Right atrium auricular region (tissue), 2 donors: Measurements from ENCODE around the gene INCENP. TPM values are rescaled to one million over a fixed set of nuclear protein-coding genes. Genes with fewer than 3 reads are reported as not detected.
A peak's percentile ranks its signal among the peaks of the same experiment; 100 is the strongest.

Experiments used
- DNase-seq: peaks from one replicate; pipeline ENCODE4 v3.0.0-alpha.2; 2019; ENCODE audit warnings: low spot score
- H3K27ac ChIP-seq, 2 donors: fragments of 200-600 bp; sonication (generic); 1 replicate in 1 of 2; 2 replicates in 1 of 2; pipeline ENCODE4 v1.5.1; 2016 to 2019
- H3K27me3 ChIP-seq, 2 donors: fragments of 200-600 bp; sonication (generic); one replicate each; pipeline versions ENCODE4 v1.5.1 to v1.6.0; 2017 to 2019
- H3K36me3 ChIP-seq: fragments of 200-600 bp; sonication (generic); one replicate; pipeline ENCODE4 v1.5.1; 2016
- H3K4me1 ChIP-seq, 2 donors: fragments of 200-600 bp; sonication (generic); one replicate each; pipeline versions ENCODE4 v1.5.1 to v1.6.0; 2017 to 2019
- H3K4me3 ChIP-seq, 2 donors: fragments of 200-600 bp; sonication (generic); 1 replicate in 1 of 2; 2 replicates in 1 of 2; pipeline ENCODE4 v1.5.1; 2017 to 2019; ENCODE audit warnings: mild to moderate bottlenecking in 1 of 2, moderate library complexity in 1 of 2
- H3K9me3 ChIP-seq, 2 donors: fragments of 200-600 bp; sonication (generic); one replicate each; pipeline ENCODE4 v1.5.1; 2019
- total RNA-seq, 2 donors: library from RNA; depleted of rRNA; stranded (reverse); fragments of >200 nt; gene quantifications; one replicate each; pipeline ENCODE4 v1.1.0, GENCODE V29; 2016
- TF ChIP-seq, protein P1 (sequence below), 2 donors: fragments of 200-600 bp; sonication (generic); IDR thresholded peaks; one replicate each; pipeline ENCODE4 v1.5.1; 2019; ENCODE audit warnings: antibody characterized with exemption in 2 of 2

The INCENP gene
- total RNA-seq, 2 donors from 2014 or later = 8.1 to 8.5 TPM

DNA sequence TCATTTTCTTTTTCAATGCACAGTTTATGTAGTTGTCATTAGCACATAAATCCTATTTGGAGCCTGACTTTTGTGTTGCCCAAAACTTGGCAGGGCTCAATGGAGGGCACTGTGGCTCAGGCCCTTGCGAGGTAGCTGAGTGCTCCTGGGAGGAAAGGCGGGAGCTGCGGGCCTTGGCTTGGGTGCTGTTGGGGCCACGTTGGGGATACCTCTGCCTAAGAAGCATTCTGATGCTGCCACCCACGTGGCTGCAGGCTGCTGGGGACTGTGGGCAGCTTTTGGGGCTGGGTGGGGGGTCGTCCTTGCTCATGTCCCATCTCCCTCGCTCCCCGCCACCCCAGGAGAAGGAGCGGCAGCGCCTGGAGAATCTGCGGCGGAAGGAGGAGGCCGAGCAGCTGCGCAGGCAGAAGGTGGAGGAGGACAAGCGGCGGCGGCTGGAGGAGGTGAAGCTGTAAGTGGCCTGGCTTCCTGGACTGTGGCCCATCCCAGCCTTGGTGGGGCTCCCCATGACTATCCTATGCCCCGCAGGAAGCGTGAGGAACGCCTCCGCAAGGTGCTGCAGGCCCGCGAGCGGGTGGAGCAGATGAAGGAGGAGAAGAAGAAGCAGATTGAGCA lies 20.9 kb downstream of the INCENP start:
- Histone ChIP-seq H3K4me1 (peaks cover 0 to 15% of the 10 kb centered on the region in 2 donors), H3K9me3 (no peaks in the 10 kb centered on the region), H3K27me3 (no peaks in the 10 kb centered on the region), H3K36me3 (peaks cover 34% of the 10 kb centered on the region), H3K4me3 (no peak overlapping the region), H3K27ac (no peak overlapping the region)
- TF ChIP-seq, protein P1, sequence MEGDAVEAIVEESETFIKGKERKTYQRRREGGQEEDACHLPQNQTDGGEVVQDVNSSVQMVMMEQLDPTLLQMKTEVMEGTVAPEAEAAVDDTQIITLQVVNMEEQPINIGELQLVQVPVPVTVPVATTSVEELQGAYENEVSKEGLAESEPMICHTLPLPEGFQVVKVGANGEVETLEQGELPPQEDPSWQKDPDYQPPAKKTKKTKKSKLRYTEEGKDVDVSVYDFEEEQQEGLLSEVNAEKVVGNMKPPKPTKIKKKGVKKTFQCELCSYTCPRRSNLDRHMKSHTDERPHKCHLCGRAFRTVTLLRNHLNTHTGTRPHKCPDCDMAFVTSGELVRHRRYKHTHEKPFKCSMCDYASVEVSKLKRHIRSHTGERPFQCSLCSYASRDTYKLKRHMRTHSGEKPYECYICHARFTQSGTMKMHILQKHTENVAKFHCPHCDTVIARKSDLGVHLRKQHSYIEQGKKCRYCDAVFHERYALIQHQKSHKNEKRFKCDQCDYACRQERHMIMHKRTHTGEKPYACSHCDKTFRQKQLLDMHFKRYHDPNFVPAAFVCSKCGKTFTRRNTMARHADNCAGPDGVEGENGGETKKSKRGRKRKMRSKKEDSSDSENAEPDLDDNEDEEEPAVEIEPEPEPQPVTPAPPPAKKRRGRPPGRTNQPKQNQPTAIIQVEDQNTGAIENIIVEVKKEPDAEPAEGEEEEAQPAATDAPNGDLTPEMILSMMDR (IDR thresholded peaks at IDR 0.05) = no peak
- DNase-seq = peak; percentile 36

DNA sequence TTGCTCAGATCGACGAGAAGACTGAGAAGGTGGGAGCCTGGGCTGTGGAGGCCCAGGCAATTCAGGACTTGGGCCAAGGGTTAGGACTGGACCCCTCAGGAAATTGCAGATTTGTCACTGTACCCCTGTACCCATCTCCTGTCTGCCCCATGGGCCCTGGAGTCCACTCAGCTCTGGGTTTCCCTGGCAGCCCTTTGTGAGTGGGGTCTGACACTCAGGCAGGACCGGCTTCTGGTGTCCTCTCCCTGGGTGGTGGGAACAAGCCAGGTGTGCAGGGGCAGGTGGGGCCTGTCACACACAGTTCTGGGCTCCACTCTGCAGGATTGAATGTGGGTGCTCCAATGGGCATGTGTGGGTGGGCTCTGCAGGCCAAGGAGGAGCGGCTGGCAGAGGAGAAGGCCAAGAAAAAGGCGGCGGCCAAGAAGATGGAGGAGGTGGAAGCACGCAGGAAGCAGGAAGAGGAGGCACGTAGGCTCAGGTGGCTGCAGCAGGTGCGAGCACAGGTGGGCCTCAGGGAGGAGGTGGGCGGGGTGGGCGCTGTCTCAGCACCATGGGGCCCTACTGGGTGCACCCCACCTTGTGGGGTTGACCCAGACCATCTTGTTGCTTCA lies 21.6 kb downstream of the INCENP start:
- DNase-seq = peak; percentile 23
- H3K4me1 ChIP-seq = peaks cover 0 to 15% of the 10 kb centered on the region in 2 donors
- H3K27me3 ChIP-seq = no peaks in the 10 kb centered on the region
- TF ChIP-seq, protein P1 (IDR thresholded peaks at IDR 0.05) = no peak
- H3K27ac ChIP-seq = no peak overlapping the region
- H3K9me3 ChIP-seq = no peaks in the 10 kb centered on the region
- H3K36me3 ChIP-seq = peaks cover 33% of the 10 kb centered on the region
- H3K4me3 ChIP-seq = no peak overlapping the region

DNA sequence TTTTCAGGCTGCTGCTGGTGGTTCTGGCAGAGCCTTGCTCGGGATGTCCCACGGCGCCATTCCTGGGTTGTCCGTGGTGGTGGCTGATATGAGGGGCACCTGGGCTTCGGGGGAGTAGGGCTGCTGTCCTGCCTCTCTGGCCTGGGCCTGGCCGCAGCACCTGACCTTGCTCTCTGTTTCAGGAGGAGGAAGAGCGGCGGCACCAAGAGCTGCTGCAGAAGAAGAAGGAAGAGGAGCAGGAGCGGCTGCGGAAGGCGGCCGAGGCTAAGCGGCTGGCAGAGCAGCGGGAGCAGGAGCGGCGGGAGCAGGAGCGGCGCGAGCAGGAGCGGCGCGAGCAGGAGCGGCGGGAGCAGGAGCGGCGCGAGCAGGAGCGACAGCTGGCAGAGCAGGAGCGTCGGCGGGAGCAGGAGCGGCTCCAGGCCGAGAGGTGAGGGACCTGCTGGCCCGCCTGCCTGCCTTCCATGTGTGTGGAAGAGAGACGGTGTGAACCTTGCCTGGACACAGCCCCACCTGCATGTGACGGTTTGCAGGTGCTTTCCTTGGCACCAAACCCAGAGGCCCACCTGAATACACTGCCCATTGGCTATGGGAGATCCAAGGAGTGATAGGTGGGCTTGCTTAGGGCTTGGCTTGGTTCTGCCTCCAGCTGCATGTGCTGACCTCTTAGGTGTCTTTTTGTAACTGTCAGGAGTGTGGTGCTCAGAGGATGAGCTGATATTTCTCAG lies 22.8 kb downstream of the INCENP start:
- Histone ChIP-seq H3K36me3 (peaks cover 26% of the 10 kb centered on the region), H3K9me3 (no peaks in the 10 kb centered on the region)

DNA sequence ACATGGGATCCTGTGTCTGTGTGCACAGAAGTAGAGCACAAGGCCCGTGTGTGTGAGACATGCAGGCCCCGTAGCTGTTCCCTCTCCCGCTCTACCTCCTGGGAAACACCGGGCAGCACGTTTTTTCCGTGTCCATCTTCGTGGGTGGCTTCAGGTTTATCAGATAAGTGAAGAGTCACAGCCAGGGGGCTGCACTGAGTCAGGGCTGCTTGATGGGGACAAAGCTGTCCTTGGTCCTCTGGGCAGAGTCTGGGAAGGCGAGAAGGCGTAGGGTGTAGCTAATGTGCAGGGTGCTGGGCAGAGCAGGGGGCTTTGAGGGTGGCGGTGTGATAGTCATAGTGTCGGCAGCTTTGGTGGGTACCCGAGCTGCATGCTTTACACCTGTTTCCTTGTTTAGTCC lies 23.7 kb downstream of the INCENP start:
- H3K4me1 ChIP-seq = peaks cover 0 to 7% of the 10 kb centered on the region in 2 donors
- no peaks in the 10 kb centered on the region for H3K27me3 ChIP-seq
- peak; percentile 47 for DNase-seq
- no peaks in the 10 kb centered on the region for H3K9me3 ChIP-seq
- H3K4me3 ChIP-seq = no peak overlapping the region
- H3K27ac ChIP-seq = no peak overlapping the region
- H3K36me3 ChIP-seq = peaks cover 35% of the 10 kb centered on the region
- TF ChIP-seq, protein P1 (IDR thresholded peaks at IDR 0.05) = no peak

More for the DNA sequence above, 22.8 kb downstream of the INCENP start:
- Histone ChIP-seq H3K27me3 (no peaks in the 10 kb centered on the region), H3K4me3 (no peak overlapping the region), H3K27ac (no peak overlapping the region), H3K4me1 (peaks cover 0 to 11% of the 10 kb centered on the region in 2 donors)
- TF ChIP-seq, protein P1 (IDR thresholded peaks at IDR 0.05) = no peak
- DNase-seq = peak; percentile 46

DNA sequence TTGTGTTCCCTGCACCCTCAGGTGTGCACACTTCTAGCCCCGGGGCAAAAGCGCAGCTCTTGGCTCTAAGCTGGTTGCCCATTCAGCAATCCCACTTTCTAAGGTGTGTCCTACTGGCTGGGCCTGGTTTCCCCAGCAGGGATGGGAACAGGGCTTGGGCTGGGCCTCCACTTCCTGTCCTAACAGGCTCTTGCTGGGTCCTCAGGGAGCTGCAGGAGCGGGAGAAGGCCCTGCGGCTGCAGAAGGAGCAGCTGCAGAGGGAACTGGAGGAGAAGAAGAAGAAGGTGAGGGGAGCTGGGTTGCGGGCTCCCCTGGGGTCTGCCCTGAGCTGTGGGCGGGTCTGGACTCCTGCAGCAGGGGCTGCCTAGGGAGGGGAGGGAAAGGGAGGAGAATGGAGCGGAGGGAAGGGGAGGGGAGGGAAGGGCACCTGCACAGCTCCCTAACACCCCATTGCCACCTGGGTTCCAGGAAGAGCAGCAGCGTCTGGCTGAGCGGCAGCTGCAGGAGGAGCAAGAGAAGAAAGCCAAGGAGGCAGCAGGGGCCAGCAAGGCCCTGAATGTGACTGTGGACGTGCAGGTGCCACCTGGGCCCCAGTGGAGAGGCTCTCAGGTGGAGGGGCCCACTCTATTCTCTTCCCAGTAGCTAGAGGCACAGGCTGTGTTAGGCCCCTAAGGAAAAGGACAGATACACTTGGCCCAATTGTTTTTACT lies 24.6 kb downstream of the INCENP start:
- H3K27me3 ChIP-seq = no peaks in the 10 kb centered on the region
- H3K36me3 ChIP-seq = peaks cover 37% of the 10 kb centered on the region
- H3K27ac ChIP-seq = no peak overlapping the region
- TF ChIP-seq, protein P1 (IDR thresholded peaks at IDR 0.05) = no peak
- H3K4me3 ChIP-seq = no peak overlapping the region
- DNase-seq = no peak
- H3K4me1 ChIP-seq = peaks cover 0 to 6% of the 10 kb centered on the region in 2 donors
- H3K9me3 ChIP-seq = no peaks in the 10 kb centered on the region
